Prostate gland (tissue), 2 donors: ENCODE results near the gene SIGLEC1. TPM values are rescaled to one million over a fixed set of nuclear protein-coding genes. Genes with fewer than 3 reads are reported as not detected.

Source experiments
- DNase-seq: peaks from one replicate; pipeline ENCODE4 v3.0.0-alpha.2; 2019; ENCODE audit warnings: low spot score
- H3K27ac ChIP-seq, 2 donors: fragments of 200-600 bp; sonication (generic); 2 replicates each; pipeline ENCODE4 v1.5.1; 2017 to 2019
- H3K27me3 ChIP-seq: fragments of 200-600 bp; sonication (generic); replicated peaks from 2 replicates; pipeline ENCODE4 v1.5.1; 2019; ENCODE audit not compliant: insufficient read depth
- H3K36me3 ChIP-seq, 2 donors: fragments of 200-600 bp; sonication (generic); 1 replicate in 1 of 2; 2 replicates in 1 of 2; pipeline versions ENCODE4 v1.5.1 to v1.8.1; 2017 to 2019
- H3K4me1 ChIP-seq: fragments of 200-600 bp; sonication (generic); replicated peaks from 2 replicates; pipeline ENCODE4 v1.5.1; 2019
- H3K4me3 ChIP-seq, 2 donors: fragments of 200-600 bp; sonication (generic); 2 replicates each; pipeline ENCODE4 v1.5.1; 2017 to 2019
- H3K9me3 ChIP-seq: fragments of 200-600 bp; sonication (generic); 2 replicates; pipeline ENCODE4 v1.5.1; 2017
- CTCF ChIP-seq, 4 experiments: fragments of 200-600 bp in 2 of 4; fragments of 450-650 bp in 2 of 4; sonication (generic) in 2 of 4; IDR thresholded peaks; 1 replicate in 3 of 4; 2 replicates in 1 of 4; pipeline ENCODE4 v1.5.1; 2016 to 2019; ENCODE audit warnings: antibody characterized with exemption in 4 of 4, mild to moderate bottlenecking in 2 of 4, moderate library complexity in 2 of 4
- POLR2A ChIP-seq: fragments of 450-650 bp; IDR thresholded peaks from one replicate; pipeline ENCODE4 v1.6.1; 2016; ENCODE audit warnings: antibody characterized with exemption, mild to moderate bottlenecking
- POLR2AphosphoS5 ChIP-seq: sonication (generic); formaldehyde crosslinking; IDR thresholded peaks from one replicate; pipeline ENCODE4 v1.6.1; 2017; ENCODE audit warnings: antibody characterized with exemption
- WGBS: methylation state at CpG from one replicate; pipeline ENCODE4 v1.1.5; 2018; 5-methylcytosine and 5-hydroxymethylcytosine counted together
- intact Hi-C: fragments of 100-400 bp; cut with DNase I; formaldehyde crosslinking; loops from one replicate; pipeline ENCODE4 v1.14.2; 2022
- total RNA-seq, 2 donors: library from RNA; depleted of rRNA; stranded (reverse); fragments of >200 nt; gene quantifications; one replicate each; pipeline ENCODE4 v1.1.0, GENCODE V29; 2016

SIGLEC1 gene
- total RNA-seq, 2 donors from 2014 or later, result 0.32 to 5.3 TPM

GRCh38 chr20:3747471-3747870 lies 35.1 kb upstream of the SIGLEC1 start:
- intact Hi-C loops, result no loop called here
- Histone ChIP-seq H3K27me3 (peaks cover 9% of the 10 kb centered on the region), H3K4me3 (no peak overlapping the region), H3K36me3 (no peaks in the 10 kb centered on the region), H3K4me1 (peaks cover 4% of the 10 kb centered on the region), H3K27ac (no peak overlapping the region), H3K9me3 (no peaks in the 10 kb centered on the region)
- DNase-seq, result no peak
- WGBS, result 83% methylated on average over 2 of the region's 2 CpGs
- no peak for TF ChIP-seq POLR2A

- intact Hi-C loops, result no loop called here
- no peak overlapping the region for H3K4me3 ChIP-seq
- H3K36me3 ChIP-seq, result no peaks in the 10 kb centered on the region
Measured at GRCh38 chr20:3745686-3746173, 33.3 kb upstream of the SIGLEC1 start.

GRCh38 chr20:3744806-3745685 lies 32.6 kb upstream of the SIGLEC1 start:
- H3K36me3 ChIP-seq, result no peaks in the 10 kb centered on the region
- no peak overlapping the region for H3K4me3 ChIP-seq
- WGBS, result 30% methylated on average over 45 of the region's 45 CpGs
- intact Hi-C loops, result no loop called here
- TF ChIP-seq POLR2A (no peak), CTCF (IDR thresholded peaks at IDR 0.05) (no peak), POLR2AphosphoS5 (no peak)
- peaks cover 3% of the 10 kb centered on the region for H3K4me1 ChIP-seq
- no peak overlapping the region for H3K27ac ChIP-seq
- no peaks in the 10 kb centered on the region for H3K9me3 ChIP-seq
- H3K27me3 ChIP-seq, result peaks cover 6% of the 10 kb centered on the region
- DNase-seq, result no peak

More at GRCh38 chr20:3745686-3746173, 33.3 kb upstream of the SIGLEC1 start:
- DNase-seq, result no peak
- TF ChIP-seq POLR2A (no peak), CTCF (IDR thresholded peaks at IDR 0.05) (no peak), POLR2AphosphoS5 (no peak)
- whole genome bisulfite sequencing, result 70% methylated on average over 11 of the region's 11 CpGs
- peaks cover 4% of the 10 kb centered on the region for H3K4me1 ChIP-seq
- no peaks in the 10 kb centered on the region for H3K9me3 ChIP-seq
- H3K27me3 ChIP-seq, result peaks cover 6% of the 10 kb centered on the region
- no peak overlapping the region for H3K27ac ChIP-seq

GRCh38 chr20:3744037-3744436 lies 31.6 kb upstream of the SIGLEC1 start:
- Histone ChIP-seq H3K27me3 (no peaks in the 10 kb centered on the region), H3K9me3 (no peaks in the 10 kb centered on the region), H3K36me3 (no peaks in the 10 kb centered on the region), H3K4me3 (no peak overlapping the region), H3K27ac (no peak overlapping the region), H3K4me1 (no peaks in the 10 kb centered on the region)
- WGBS, result 83% methylated on average over 1 of the region's 1 CpG
- no peak for DNase-seq
- TF ChIP-seq POLR2A, result no peak
- TF ChIP-seq POLR2AphosphoS5, result no peak
- TF ChIP-seq CTCF (IDR thresholded peaks at IDR 0.05), result no peak
- intact Hi-C loops, result no loop called here

- Histone ChIP-seq H3K27ac (no peak overlapping the region), H3K36me3 (no peaks in the 10 kb centered on the region), H3K4me3 (no peak overlapping the region), H3K4me1 (peaks cover 3% of the 10 kb centered on the region), H3K9me3 (no peaks in the 10 kb centered on the region), H3K27me3 (no peaks in the 10 kb centered on the region)
- intact Hi-C loops, result no loop called here
- WGBS, result 95% methylated on average over 2 of the region's 2 CpGs
- no peak for TF ChIP-seq POLR2AphosphoS5
- no peak for TF ChIP-seq CTCF (IDR thresholded peaks at IDR 0.05)
- no peak for TF ChIP-seq POLR2A
- DNase-seq, result no peak
Measured at GRCh38 chr20:3743251-3743650, 30.9 kb upstream of the SIGLEC1 start.
